Endothelial cell of hepatic sinusoid (primary cell): ENCODE results near the gene MYH6.
"Not testable (repeated sequence)": the region's sequence is repeated elsewhere in the genome, so short reads cannot be mapped to it uniquely, and the experiment has no call there.

Experiments
- in situ Hi-C: cut with HindIII; loops from 2 replicates; pipeline ENCODE4 v1.10.0; 2017; ENCODE audit warnings: low sequenced_read_pairs

MYH6 gene

GRCh38 chr14:23407516-23408306, at the start of gene MYH6:
Gene MYH6 (minus strand): TSS chr14:23408273. CDS start chr14:23407223, 1,050 bp downstream.
- in situ Hi-C loops = no loop called here

- in situ Hi-C loops = not testable (repeated sequence)
These were observed 49.0 kb upstream of the MYH6 start for GRCh38 chr14:23456883-23457586.

GRCh38 chr14:23454445-23454856, 46.4 kb upstream of the MYH6 start:
- in situ Hi-C loops = no loop called here

- in situ Hi-C loops = no loop called here
These were observed 44.2 kb upstream of the MYH6 start for GRCh38 chr14:23452237-23452636.

- in situ Hi-C loops = no loop called here
These were observed 42.3 kb upstream of the MYH6 start for GRCh38 chr14:23450379-23450778.

- in situ Hi-C loops = no loop called here
These were observed 41.2 kb upstream of the MYH6 start for GRCh38 chr14:23449314-23449713.

GRCh38 chr14:23447361-23448350, 39.6 kb upstream of the MYH6 start:
- in situ Hi-C loops = no loop called here

- in situ Hi-C loops = no loop called here
These were observed 38.3 kb upstream of the MYH6 start for GRCh38 chr14:23446291-23446851.

GRCh38 chr14:23445773-23446172, 37.7 kb upstream of the MYH6 start:
- in situ Hi-C loops = no loop called here

- in situ Hi-C loops = no loop called here
These were observed 36.2 kb upstream of the MYH6 start for GRCh38 chr14:23444314-23444713.

GRCh38 chr14:23443881-23444280, 35.8 kb upstream of the MYH6 start:
- in situ Hi-C loops = no loop called here

GRCh38 chr14:23443411-23443812, 35.3 kb upstream of the MYH6 start:
- in situ Hi-C loops = no loop called here

GRCh38 chr14:23442721-23443356, 34.8 kb upstream of the MYH6 start:
- in situ Hi-C loops = no loop called here

- in situ Hi-C loops = no loop called here
These were observed 33.0 kb upstream of the MYH6 start for GRCh38 chr14:23441076-23441475.

- in situ Hi-C loops = loop anchor here (5.0 kb wide), 1 partner anchor 72 kb away; the partner anchor contains the start of gene EFS
These were observed 31.2 kb upstream of the MYH6 start for GRCh38 chr14:23439107-23439835.

- in situ Hi-C loops = loop anchor here (5.0 kb wide), 1 partner anchor 71 kb away; the partner anchor contains the start of gene EFS
These were observed 30.3 kb upstream of the MYH6 start for GRCh38 chr14:23438101-23438971.

- in situ Hi-C loops = loop anchor here (5.0 kb wide), 1 partner anchor 70 kb away; the partner anchor contains the start of gene EFS
These were observed 29.3 kb upstream of the MYH6 start for GRCh38 chr14:23437133-23438100.
